Spleen (tissue), 7 donors: ENCODE results near the gene PCDHA11.

Experiments used
- POLR2A ChIP-seq, 3 donors: fragments of 450-650 bp; IDR thresholded peaks; one replicate each; pipeline ENCODE4 v1.5.1; 2017; ENCODE audit warnings: antibody characterized with exemption in 3 of 3, mild to moderate bottlenecking in 1 of 3
- POLR2AphosphoS5 ChIP-seq, 3 donors: sonication (generic); formaldehyde crosslinking; IDR thresholded peaks; one replicate each; pipeline ENCODE4 v1.5.1; 2017; ENCODE audit warnings: antibody characterized with exemption in 3 of 3
- TF ChIP-seq, protein P1 (sequence below), 11 experiments: fragments of 200-600 bp in 7 of 11; fragments of 450-650 bp in 4 of 11; sonication (generic) in 4 of 11; IDR thresholded peaks in 8 of 11; conservative IDR thresholded peaks in 3 of 11; 1 replicate in 7 of 11; 2 replicates in 4 of 11; pipeline versions ENCODE4 v1.4.0 to v1.8.0; 2016 to 2021; ENCODE audit warnings: antibody characterized with exemption in 11 of 11, inconsistent platforms in 4 of 11, mild to moderate bottlenecking in 1 of 11
- donor health status: DM: no; HTN: no; CAD: no; lungs with moderate emphysema.
- donor health status: DM: no; HTN: no; CAD: no.
- donor health status: DM: no; HTN: no; CAD: no.

DNA sequence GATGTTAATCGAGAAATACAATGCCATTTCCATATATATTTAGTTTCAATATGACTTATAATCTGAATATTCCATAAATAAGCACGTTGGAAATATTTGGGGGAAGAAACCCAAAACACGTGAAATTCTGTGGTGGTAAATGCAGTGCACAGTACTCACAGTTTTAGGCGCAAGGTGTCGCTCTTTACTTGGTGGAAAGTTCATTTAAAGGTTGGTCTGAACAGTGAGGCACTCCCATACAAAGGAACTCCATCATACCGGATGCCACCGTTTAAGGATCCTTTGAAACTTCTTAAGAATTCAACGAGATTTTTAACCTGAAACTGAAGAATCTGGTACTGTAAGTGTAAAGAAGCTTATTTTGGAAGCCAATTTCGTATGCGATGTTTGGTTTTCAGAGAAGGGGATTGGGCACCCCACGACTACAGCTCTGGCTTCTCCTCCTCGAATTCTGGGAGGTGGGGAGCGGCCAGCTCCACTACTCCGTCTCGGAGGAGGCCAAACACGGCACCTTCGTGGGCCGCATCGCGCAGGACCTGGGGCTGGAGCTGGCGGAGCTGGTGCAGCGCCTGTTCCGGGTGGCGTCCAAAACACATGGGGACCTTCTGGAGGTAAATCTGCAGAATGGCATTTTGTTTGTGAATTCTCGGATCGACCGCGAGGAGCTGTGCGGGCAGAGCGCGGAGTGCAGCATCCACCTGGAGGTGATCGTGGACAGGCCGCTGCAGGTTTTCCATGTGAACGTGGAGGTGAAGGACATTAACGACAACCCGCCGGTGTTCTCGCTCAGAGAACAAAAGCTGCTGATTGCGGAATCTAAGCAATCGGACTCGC lies at the start of gene PCDHA11:
- TF ChIP-seq, protein P1, sequence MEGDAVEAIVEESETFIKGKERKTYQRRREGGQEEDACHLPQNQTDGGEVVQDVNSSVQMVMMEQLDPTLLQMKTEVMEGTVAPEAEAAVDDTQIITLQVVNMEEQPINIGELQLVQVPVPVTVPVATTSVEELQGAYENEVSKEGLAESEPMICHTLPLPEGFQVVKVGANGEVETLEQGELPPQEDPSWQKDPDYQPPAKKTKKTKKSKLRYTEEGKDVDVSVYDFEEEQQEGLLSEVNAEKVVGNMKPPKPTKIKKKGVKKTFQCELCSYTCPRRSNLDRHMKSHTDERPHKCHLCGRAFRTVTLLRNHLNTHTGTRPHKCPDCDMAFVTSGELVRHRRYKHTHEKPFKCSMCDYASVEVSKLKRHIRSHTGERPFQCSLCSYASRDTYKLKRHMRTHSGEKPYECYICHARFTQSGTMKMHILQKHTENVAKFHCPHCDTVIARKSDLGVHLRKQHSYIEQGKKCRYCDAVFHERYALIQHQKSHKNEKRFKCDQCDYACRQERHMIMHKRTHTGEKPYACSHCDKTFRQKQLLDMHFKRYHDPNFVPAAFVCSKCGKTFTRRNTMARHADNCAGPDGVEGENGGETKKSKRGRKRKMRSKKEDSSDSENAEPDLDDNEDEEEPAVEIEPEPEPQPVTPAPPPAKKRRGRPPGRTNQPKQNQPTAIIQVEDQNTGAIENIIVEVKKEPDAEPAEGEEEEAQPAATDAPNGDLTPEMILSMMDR (IDR thresholded peaks at IDR 0.05 in 8 of 11, conservative IDR thresholded peaks at IDR 0.05 in 3 of 11) = peak in 1 of 11 experiments; percentile 27
- TF ChIP-seq POLR2A (IDR thresholded peaks at IDR 0.05) (no peak), POLR2AphosphoS5 (IDR thresholded peaks at IDR 0.05) (no peak)
